Parathyroid adenoma (tissue), 2 donors: Measurements from ENCODE around the gene EXD3.
"Not testable (repeated sequence)": the region's sequence is repeated elsewhere in the genome, so short reads cannot be mapped to it uniquely, and the experiment has no call there.

Source experiments
- H2AFZ ChIP-seq: fragments of 300-600 bp; sonication (generic); one replicate; pipeline ENCODE4 v1.7.0; 2017; ENCODE audit warnings: antibody characterized with exemption, mild to moderate bottlenecking
- H3K27ac ChIP-seq: fragments of 300-600 bp; sonication (generic); one replicate; pipeline ENCODE4 v1.7.0; 2017
- H3K27me3 ChIP-seq: fragments of 300-600 bp; sonication (generic); one replicate; pipeline ENCODE4 v1.7.0; 2017; ENCODE audit warnings: low read length; ENCODE audit not compliant: control insufficient read depth, insufficient read depth
- H3K36me3 ChIP-seq: fragments of 300-600 bp; sonication (generic); one replicate; pipeline ENCODE4 v1.7.0; 2017; ENCODE audit warnings: low read length; ENCODE audit not compliant: control insufficient read depth, insufficient read depth
- H3K4me1 ChIP-seq: fragments of 300-600 bp; sonication (generic); one replicate; pipeline ENCODE4 v1.7.0; 2017; ENCODE audit warnings: control low read depth
- H3K4me2 ChIP-seq: fragments of 300-600 bp; sonication (generic); one replicate; pipeline ENCODE4 v1.7.0; 2017; ENCODE audit warnings: low read length
- H3K4me3 ChIP-seq: fragments of 300-600 bp; sonication (generic); one replicate; pipeline ENCODE4 v1.7.0; 2017; ENCODE audit warnings: low read depth, low read length
- H3K79me2 ChIP-seq: fragments of 300-600 bp; sonication (generic); one replicate; pipeline ENCODE4 v1.7.0; 2017; ENCODE audit warnings: control low read depth
- H3K9ac ChIP-seq: fragments of 300-600 bp; sonication (generic); one replicate; pipeline ENCODE4 v1.7.0; 2017; ENCODE audit warnings: mild to moderate bottlenecking
- H3K9me3 ChIP-seq: fragments of 300-600 bp; sonication (generic); one replicate; pipeline ENCODE4 v1.7.0; 2017; ENCODE audit warnings: low read length; ENCODE audit not compliant: control insufficient read depth
- CTCF ChIP-seq: fragments of 300-600 bp; sonication (generic); IDR thresholded peaks from one replicate; pipeline ENCODE4 v1.7.0; 2017; ENCODE audit warnings: antibody characterized with exemption, mild to moderate bottlenecking
- donor health status: primary hyperparathyroidism.

EXD3 gene, protein sequence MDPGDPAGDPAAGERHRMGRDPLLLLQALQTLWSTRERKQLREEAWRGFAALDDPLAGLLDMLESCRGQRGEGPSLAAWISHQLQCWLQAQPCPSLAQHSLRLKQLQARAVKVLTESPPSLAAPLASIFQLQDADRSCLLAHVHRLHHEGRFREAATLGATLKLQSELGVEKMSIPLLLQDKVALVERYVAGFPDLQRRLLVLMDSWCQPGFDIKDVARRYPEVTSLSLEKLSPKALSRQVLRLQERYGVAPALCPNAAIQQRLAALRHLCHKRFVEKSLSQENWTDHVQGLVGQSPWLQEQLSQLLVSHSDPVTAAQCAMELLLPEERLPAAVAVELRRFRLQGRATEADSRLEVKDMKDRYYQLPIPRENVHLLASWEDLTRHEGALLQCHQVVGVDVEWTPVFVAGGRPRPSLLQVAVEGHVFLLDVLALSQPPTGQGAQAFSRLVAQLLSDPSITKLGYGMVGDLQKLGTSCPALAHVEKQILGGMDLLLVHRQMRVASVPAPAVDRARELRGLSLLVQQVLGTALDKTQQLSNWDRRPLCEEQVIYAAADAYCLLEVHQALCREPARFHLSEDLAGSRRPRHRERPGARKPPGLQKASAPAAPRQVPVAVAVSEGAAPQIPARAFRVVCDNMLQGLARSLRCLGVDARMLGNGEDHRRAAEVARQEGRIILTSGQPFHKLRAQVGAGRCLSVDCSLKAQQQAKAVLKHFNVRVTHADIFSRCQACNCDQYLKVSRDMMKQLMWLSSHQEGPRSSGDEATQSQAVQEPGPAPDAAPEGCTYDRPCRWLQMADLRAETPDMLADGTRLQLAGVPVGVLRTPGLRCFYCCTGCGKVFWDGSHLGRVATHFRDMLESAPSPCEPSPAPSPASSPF

GRCh38 chr9:137422604-137423513 lies at the start of gene EXD3, which contains the start of gene NOXA1:
Gene EXD3 (minus strand): TSS chr9:137423162. CDS start chr9:137395357, 27,805 bp downstream.
Gene NOXA1 (plus strand): TSS chr9:137423393. CDS start chr9:137423530, 137 bp downstream.
- peaks cover 3% of the 10 kb centered on the region for H3K4me1 ChIP-seq
- H3K36me3 ChIP-seq = no peaks in the 10 kb centered on the region
- TF ChIP-seq CTCF = peak; percentile 53
- no peak within 1 kb of the TSS for H3K27ac ChIP-seq
- peak within 1 kb of the TSS; percentile 83 for H2AFZ ChIP-seq
- no peaks in the 10 kb centered on the region for H3K27me3 ChIP-seq
- no peaks in the 10 kb centered on the region for H3K9me3 ChIP-seq
- H3K4me2 ChIP-seq = peak within 1 kb of the TSS; percentile 87
- peak within 1 kb of the TSS; percentile 19 for H3K9ac ChIP-seq
- no peaks in the 10 kb centered on the region for H3K79me2 ChIP-seq
- H3K4me3 ChIP-seq = peak within 1 kb of the TSS; percentile 66

GRCh38 chr9:137470785-137471184 lies 47.8 kb upstream of the EXD3 start:
- no peak overlapping the region for H3K4me3 ChIP-seq
- no peaks in the 10 kb centered on the region for H3K79me2 ChIP-seq
- TF ChIP-seq CTCF = no peak
- no peaks in the 10 kb centered on the region for H3K4me1 ChIP-seq
- H3K27ac ChIP-seq = no peak overlapping the region
- no peak overlapping the region for H3K9ac ChIP-seq
- H3K9me3 ChIP-seq = no peaks in the 10 kb centered on the region
- H2AFZ ChIP-seq = no peak overlapping the region
- H3K27me3 ChIP-seq = no peaks in the 10 kb centered on the region
- H3K4me2 ChIP-seq = no peak overlapping the region
- H3K36me3 ChIP-seq = no peaks in the 10 kb centered on the region

- Histone ChIP-seq H3K4me3 (no peak overlapping the region), H3K4me2 (no peak overlapping the region), H3K27ac (no peak overlapping the region), H3K36me3 (no peaks in the 10 kb centered on the region), H2AFZ (no peak overlapping the region), H3K4me1 (no peaks in the 10 kb centered on the region), H3K79me2 (no peaks in the 10 kb centered on the region), H3K9me3 (no peaks in the 10 kb centered on the region), H3K27me3 (no peaks in the 10 kb centered on the region), H3K9ac (no peak overlapping the region)
- no peak for TF ChIP-seq CTCF
These were observed 44.9 kb upstream of the EXD3 start for GRCh38 chr9:137467896-137468295.

GRCh38 chr9:137467161-137467581 lies 44.2 kb upstream of the EXD3 start:
- H3K4me2 ChIP-seq = no peak overlapping the region
- H3K9me3 ChIP-seq = no peaks in the 10 kb centered on the region
- no peak overlapping the region for H2AFZ ChIP-seq
- no peaks in the 10 kb centered on the region for H3K36me3 ChIP-seq
- no peaks in the 10 kb centered on the region for H3K27me3 ChIP-seq
- no peak for TF ChIP-seq CTCF
- H3K4me3 ChIP-seq = no peak overlapping the region
- no peak overlapping the region for H3K27ac ChIP-seq
- H3K79me2 ChIP-seq = no peaks in the 10 kb centered on the region
- H3K4me1 ChIP-seq = no peaks in the 10 kb centered on the region
- H3K9ac ChIP-seq = no peak overlapping the region

DNA sequence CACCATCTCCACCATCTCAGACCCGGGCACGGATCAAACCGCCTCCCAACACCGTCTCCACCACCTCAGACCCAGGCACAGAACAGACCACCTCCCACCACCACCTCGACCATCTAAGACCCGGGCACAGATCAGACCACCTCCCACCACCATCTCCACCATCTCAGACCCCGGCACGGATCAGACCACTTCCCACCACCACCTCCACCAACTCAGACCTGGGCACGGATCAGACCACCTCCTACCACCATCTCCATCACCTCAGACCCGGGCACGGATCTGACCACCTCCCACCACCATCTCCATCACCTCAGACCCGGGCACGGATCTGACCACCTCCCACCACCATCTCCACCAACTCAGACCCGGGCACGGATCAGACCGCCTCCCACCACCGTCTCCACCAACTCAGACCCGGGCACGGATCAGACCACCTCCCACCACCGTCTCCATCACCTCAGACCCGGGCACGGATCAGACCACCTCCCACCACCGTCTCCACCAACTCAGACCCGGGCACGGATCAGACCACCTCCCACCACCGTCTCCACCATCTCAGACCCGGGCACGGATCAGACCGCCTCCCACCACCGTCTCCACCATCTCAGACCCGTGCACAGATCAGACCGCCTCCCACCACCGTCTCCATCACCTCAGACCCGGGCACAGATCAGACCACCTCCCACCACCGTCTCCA lies 43.6 kb upstream of the EXD3 start:
- H3K27ac ChIP-seq, H3K4me1 ChIP-seq: not testable (repeated sequence)

More for the DNA sequence above, 43.6 kb upstream of the EXD3 start:
- not testable (repeated sequence) for H3K9me3 ChIP-seq, H3K4me2 ChIP-seq, H3K9ac ChIP-seq, H3K4me3 ChIP-seq, H3K79me2 ChIP-seq, H3K36me3 ChIP-seq, H2AFZ ChIP-seq, H3K27me3 ChIP-seq
